Osteoblast (primary cell): ENCODE measurements around the gene ZNF182. TPM values are rescaled to one million over a fixed set of nuclear protein-coding genes. Genes with fewer than 3 reads are reported as not detected.
"Not testable (repeated sequence)": the region's sequence is repeated elsewhere in the genome, so short reads cannot be mapped to it uniquely, and the experiment has no call there.

Experiments
- DNase-seq: peaks from one replicate; pipeline ENCODE4 v3.0.0; 2011; ENCODE audit warnings: low spot score, mixed read lengths; ENCODE audit not compliant: insufficient read length; ENCODE audit errors: missing footprints
- H2AFZ ChIP-seq: 2 replicates; pipeline ENCODE4 v1.6.0; 2011; ENCODE audit warnings: mild to moderate bottlenecking, low read length
- H3K27ac ChIP-seq: 2 replicates; pipeline ENCODE4 v1.5.1; 2011; ENCODE audit warnings: mild to moderate bottlenecking, low read depth, low read length, moderate library complexity
- H3K27me3 ChIP-seq: 2 replicates; pipeline ENCODE4 v1.6.0; 2012; ENCODE audit warnings: mild to moderate bottlenecking, control low read depth, inconsistent platforms, low read length, moderate library complexity; ENCODE audit not compliant: insufficient read depth
- H3K36me3 ChIP-seq: 2 replicates; pipeline ENCODE4 v1.5.1; 2011; ENCODE audit warnings: mild to moderate bottlenecking, low read length, control low read depth, moderate library complexity; ENCODE audit not compliant: insufficient read depth
- H3K4me1 ChIP-seq: 2 replicates; pipeline ENCODE4 v1.5.1; 2011; ENCODE audit warnings: mild to moderate bottlenecking, low read length, control low read depth, moderate library complexity; ENCODE audit not compliant: insufficient read depth
- H3K4me2 ChIP-seq: 2 replicates; pipeline ENCODE4 v1.6.0; 2011; ENCODE audit warnings: mild to moderate bottlenecking, low read length; ENCODE audit not compliant: insufficient read depth
- H3K4me3 ChIP-seq: fragments of 200-600 bp; sonication (generic); 3 replicates; pipeline ENCODE4 v1.5.1; 2012; ENCODE audit warnings: mild to moderate bottlenecking, low read length, inconsistent platforms; ENCODE audit not compliant: insufficient read depth
- H3K79me2 ChIP-seq: 2 replicates; pipeline ENCODE4 v1.6.0; 2012; ENCODE audit warnings: mild to moderate bottlenecking, low read length, control low read depth, inconsistent platforms; ENCODE audit not compliant: insufficient read depth
- H3K9me3 ChIP-seq: 2 replicates; pipeline ENCODE4 v1.5.1; 2011; ENCODE audit warnings: low read depth, low read length, control low read depth
- H4K20me1 ChIP-seq: 2 replicates; pipeline ENCODE4 v1.6.0; 2012; ENCODE audit warnings: mild to moderate bottlenecking, low read length, control low read depth; ENCODE audit not compliant: insufficient read depth
- total RNA-seq: library from RNA; depleted of rRNA; stranded (reverse); fragments of >200 nt; gene quantifications from 2 replicates; pipeline ENCODE4 v1.2.3, GENCODE V29; 2012
- TF ChIP-seq, protein P1 (sequence below): IDR thresholded peaks from 2 replicates; pipeline ENCODE4 v1.5.1; 2011; ENCODE audit warnings: mild to moderate bottlenecking, low read depth, low read length, moderate library complexity; ENCODE audit errors: extremely low read depth

Gene ZNF182
- total RNA-seq, 1 donor: 4.3 TPM

DNA sequence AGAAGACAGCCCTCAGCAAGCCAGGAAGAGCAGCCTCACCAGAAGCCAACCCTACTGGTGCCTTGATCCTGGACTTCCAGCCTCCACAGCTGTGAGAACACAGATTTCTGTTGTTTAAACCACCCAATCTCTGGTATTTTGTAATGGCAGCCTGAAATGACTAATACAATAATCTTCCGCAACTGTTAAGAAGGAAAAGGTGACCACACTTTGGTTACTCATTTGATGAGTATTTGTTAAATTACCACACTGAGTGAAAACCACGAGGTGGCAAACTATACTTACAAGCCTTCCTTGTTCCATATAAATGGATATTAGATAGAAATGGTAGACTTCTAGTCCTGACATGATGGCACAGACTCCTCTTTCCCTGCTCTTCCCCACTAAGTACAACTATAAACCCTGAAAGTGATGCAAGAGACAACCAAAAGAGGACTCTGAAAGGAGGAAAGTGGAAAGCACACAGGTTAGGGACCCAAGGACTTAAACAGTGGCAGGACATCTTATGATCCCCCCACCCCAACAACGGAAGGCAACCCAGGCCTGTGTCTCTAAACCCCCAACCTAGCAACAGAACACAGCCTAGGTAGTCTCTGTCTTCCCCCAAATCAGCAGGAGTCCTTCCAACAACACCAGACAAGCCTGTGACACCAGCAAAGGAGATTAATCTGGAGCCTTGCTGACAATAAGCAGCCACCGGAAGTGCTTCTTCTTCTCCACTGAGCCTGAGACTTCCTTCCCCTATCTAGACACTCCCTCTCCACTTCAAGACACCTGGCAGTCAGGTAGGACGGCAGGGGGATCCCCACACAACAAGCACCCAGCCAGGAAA lies 12.3 kb downstream of the ZNF182 start:
- Histone ChIP-seq H3K9me3 (peaks cover 6% of the 10 kb centered on the region), H2AFZ (no peak overlapping the region), H3K4me2 (no peak overlapping the region), H3K36me3 (no peaks in the 10 kb centered on the region), H3K27me3 (no peaks in the 10 kb centered on the region), H3K79me2 (no peaks in the 10 kb centered on the region), H3K27ac (peak overlapping the region; percentile 20), H3K4me3 (no peak overlapping the region), H4K20me1 (no peaks in the 10 kb centered on the region), H3K4me1 (peaks cover 6% of the 10 kb centered on the region)
- TF ChIP-seq, protein P1, sequence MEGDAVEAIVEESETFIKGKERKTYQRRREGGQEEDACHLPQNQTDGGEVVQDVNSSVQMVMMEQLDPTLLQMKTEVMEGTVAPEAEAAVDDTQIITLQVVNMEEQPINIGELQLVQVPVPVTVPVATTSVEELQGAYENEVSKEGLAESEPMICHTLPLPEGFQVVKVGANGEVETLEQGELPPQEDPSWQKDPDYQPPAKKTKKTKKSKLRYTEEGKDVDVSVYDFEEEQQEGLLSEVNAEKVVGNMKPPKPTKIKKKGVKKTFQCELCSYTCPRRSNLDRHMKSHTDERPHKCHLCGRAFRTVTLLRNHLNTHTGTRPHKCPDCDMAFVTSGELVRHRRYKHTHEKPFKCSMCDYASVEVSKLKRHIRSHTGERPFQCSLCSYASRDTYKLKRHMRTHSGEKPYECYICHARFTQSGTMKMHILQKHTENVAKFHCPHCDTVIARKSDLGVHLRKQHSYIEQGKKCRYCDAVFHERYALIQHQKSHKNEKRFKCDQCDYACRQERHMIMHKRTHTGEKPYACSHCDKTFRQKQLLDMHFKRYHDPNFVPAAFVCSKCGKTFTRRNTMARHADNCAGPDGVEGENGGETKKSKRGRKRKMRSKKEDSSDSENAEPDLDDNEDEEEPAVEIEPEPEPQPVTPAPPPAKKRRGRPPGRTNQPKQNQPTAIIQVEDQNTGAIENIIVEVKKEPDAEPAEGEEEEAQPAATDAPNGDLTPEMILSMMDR: no peak
- no peak for DNase-seq

DNA sequence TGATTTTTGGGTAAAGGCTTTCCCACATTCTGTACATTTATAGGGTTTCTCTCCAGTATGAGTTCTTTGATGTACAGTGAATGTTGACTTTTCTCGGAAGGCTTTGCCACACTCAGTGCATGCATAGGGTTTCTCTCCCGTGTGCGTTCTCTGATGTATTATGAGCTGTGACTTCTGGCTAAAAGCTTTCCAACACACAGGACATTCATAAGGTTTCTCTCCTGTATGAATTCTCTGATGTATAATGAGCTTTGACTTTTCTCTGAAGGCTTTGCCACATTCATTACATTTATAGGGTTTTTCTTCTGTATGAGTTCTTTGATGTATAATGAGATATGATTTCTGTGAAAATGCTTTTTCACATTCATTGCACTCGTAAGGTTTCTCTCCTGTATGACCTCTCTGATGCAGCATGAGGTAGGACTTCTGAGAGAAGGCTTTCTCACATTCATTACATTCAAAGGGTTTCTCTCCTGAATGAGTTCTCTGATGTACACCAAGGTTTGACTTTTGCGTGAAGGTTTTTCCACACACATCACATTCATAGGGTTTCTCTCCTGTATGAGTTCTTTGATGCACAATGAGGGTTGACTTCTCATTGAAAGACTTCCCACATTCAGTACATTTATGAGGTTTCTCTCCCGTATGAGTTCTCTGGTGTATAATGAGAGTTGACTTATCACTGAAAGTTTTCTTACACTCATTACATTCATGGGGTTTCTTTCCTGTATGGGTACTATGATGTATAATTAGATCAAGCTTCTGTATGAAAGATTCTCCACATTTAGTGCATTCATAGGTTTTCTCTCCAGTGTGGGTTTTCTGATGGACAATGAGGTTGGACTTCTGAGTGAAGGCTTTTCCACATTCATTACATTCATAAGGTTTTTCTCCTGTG lies 27.3 kb downstream of the ZNF182 start:
- TF ChIP-seq, protein P1: no peak
- H3K4me3 ChIP-seq: no peak overlapping the region
- DNase-seq: no peak
- no peaks in the 10 kb centered on the region for H4K20me1 ChIP-seq
- no peaks in the 10 kb centered on the region for H3K4me1 ChIP-seq
- H3K27ac ChIP-seq: no peak overlapping the region
- H3K36me3 ChIP-seq: peaks cover 10% of the 10 kb centered on the region
- H3K79me2 ChIP-seq: no peaks in the 10 kb centered on the region
- H3K9me3 ChIP-seq: peaks cover 37% of the 10 kb centered on the region
- no peak overlapping the region for H3K4me2 ChIP-seq
- no peaks in the 10 kb centered on the region for H3K27me3 ChIP-seq
- no peak overlapping the region for H2AFZ ChIP-seq

DNA sequence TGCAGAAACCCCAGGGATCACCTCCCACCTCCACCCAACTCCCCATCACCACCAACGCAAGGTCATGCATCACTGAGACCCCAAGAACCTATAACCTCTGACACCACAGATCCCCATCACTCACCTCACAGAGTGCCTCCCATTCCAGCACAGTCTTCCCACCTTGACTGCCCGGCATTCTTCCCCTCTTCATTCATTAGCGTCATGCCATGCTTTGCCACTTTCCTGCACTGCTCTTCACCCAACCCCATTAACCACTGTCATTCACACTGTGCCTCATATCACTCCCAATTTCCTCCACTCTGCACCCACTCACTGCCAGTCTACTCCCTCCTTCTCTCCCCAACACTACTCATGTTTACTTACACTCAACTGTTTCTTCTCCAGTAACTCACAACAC lies 30.6 kb downstream of the ZNF182 start:
- Histone ChIP-seq H3K27me3 (no peaks in the 10 kb centered on the region), H3K4me1 (no peaks in the 10 kb centered on the region), H2AFZ (no peak overlapping the region), H4K20me1 (no peaks in the 10 kb centered on the region), H3K27ac (no peak overlapping the region), H3K4me3 (no peak overlapping the region), H3K9me3 (peaks cover 28% of the 10 kb centered on the region), H3K4me2 (no peak overlapping the region), H3K36me3 (no peaks in the 10 kb centered on the region), H3K79me2 (no peaks in the 10 kb centered on the region)
- TF ChIP-seq, protein P1: no peak
- DNase-seq: no peak

DNA sequence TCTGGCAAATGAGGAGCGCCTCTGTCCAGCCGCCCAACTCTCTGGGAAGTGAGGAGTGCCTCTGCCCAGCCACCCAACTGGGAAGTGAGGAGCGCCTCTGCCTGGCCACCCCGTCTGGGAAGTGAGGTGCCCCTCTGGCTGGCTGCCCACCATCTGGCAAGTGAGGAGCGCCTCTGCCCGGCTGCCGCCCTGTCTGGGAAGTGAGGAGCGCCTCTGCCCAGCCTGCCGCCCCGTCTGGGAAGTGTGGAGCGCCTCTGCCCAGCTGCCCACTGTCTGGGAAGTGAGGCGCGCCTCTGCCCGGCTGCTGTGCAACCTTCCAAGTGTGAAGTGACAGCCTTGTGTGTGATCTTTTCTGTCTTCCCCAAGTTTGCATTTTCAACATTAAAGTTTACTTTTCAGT lies 38.3 kb downstream of the ZNF182 start:
- H3K36me3 ChIP-seq, H3K4me2 ChIP-seq, H3K27me3 ChIP-seq, H3K27ac ChIP-seq, H3K4me3 ChIP-seq, H4K20me1 ChIP-seq, H3K9me3 ChIP-seq, H3K79me2 ChIP-seq, DNase-seq, H3K4me1 ChIP-seq, H2AFZ ChIP-seq: not testable (repeated sequence)

DNA sequence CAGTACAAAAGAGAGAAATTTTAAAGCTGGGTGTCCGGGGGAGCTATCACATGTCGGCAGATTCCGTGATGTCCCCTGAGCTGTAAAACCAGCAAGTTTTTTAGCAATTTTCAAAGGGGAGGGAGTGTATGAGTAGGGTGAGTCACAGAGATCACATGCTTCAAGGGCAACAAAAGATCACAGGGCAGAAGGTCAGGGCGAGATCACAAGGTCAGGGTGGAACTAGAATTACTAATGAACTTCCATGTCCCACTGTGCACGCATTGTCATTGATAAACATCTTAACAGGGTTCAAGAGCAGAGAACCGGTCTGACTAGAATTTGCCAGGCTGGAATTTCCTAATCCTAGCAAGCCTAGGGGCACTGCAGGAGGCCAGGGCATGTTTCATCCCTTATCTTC lies 42.0 kb downstream of the ZNF182 start:
- H3K4me2 ChIP-seq, H2AFZ ChIP-seq, H4K20me1 ChIP-seq, H3K9me3 ChIP-seq, H3K4me1 ChIP-seq, H3K4me3 ChIP-seq, DNase-seq, H3K36me3 ChIP-seq, H3K79me2 ChIP-seq, H3K27ac ChIP-seq, H3K27me3 ChIP-seq: not testable (repeated sequence)
